ENCODE measurements around the gene SPATA6. TPM values are rescaled to one million over a fixed set of nuclear protein-coding genes. Genes with fewer than 3 reads are reported as not detected.
"Not testable (repeated sequence)": the region's sequence is repeated elsewhere in the genome, so short reads cannot be mapped to it uniquely, and the experiment has no call there.

SPATA6 gene
- total RNA-seq, 4 donors from 2014 or later: 8.1 to 13.1 (median 11.5) TPM

DNA sequence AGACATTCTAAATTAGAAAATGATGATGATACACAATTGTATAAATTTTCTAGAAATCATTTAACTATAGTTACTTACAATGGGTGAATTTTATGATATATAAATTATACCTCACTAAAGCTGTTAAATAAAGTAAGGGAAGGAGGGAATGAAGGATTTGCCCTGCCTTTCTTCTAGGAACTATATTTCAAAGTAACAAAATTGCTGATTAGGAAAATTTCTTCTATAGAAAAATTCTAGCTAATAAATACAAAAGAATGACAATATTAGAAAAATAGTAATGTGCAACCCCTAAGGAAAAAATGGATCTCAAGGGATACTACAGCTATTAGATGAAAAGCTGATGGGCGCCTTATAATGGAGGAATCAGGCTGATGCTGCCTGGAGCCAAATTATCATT is 23.1 kb downstream of the SPATA6 start:
- 97 to 98% methylated on average over 1 of the region's 1 CpG for WGBS, 2 donors
- H3K4me3 ChIP-seq (ENCODE audit: low read depth, poor library complexity, severe bottlenecking): no peak overlapping the region
- no peak for DNase-seq (ENCODE audit: low spot score in 2 of 2)
- intact Hi-C loops (cut with DNase I; ENCODE audit: low total_unique reads): no loop called here
- TF ChIP-seq, protein P1, sequence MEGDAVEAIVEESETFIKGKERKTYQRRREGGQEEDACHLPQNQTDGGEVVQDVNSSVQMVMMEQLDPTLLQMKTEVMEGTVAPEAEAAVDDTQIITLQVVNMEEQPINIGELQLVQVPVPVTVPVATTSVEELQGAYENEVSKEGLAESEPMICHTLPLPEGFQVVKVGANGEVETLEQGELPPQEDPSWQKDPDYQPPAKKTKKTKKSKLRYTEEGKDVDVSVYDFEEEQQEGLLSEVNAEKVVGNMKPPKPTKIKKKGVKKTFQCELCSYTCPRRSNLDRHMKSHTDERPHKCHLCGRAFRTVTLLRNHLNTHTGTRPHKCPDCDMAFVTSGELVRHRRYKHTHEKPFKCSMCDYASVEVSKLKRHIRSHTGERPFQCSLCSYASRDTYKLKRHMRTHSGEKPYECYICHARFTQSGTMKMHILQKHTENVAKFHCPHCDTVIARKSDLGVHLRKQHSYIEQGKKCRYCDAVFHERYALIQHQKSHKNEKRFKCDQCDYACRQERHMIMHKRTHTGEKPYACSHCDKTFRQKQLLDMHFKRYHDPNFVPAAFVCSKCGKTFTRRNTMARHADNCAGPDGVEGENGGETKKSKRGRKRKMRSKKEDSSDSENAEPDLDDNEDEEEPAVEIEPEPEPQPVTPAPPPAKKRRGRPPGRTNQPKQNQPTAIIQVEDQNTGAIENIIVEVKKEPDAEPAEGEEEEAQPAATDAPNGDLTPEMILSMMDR (IDR thresholded peaks at IDR 0.05): no peak
- TF ChIP-seq POLR2A (IDR thresholded peaks at IDR 0.05): no peak

DNA sequence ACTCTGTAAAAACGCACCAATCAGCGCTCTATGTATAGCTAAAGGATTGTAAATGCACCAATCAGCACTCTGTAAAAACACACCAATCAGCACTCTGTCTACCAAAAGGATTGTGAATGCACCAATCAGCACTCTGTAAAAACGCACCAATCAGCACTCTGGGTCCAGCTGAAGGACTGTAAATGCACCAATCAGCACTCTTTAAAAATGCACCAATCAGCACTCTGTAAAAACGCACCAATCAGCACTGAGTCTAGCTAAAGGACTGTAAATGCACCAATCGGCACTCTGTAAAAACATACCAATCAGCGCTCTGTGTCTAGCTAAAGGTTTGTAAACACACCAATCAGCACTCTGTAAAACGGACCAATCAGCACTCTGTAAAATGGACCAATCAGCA is 27.8 kb downstream of the SPATA6 start:
- 96 to 97% methylated on average over 7 of the region's 7 CpGs for WGBS, 2 donors
- H3K4me3 ChIP-seq (ENCODE audit: low read depth, poor library complexity, severe bottlenecking); DNase-seq (ENCODE audit: low spot score in 2 of 2); intact Hi-C loops (cut with DNase I; ENCODE audit: low total_unique reads): not testable (repeated sequence)

DNA sequence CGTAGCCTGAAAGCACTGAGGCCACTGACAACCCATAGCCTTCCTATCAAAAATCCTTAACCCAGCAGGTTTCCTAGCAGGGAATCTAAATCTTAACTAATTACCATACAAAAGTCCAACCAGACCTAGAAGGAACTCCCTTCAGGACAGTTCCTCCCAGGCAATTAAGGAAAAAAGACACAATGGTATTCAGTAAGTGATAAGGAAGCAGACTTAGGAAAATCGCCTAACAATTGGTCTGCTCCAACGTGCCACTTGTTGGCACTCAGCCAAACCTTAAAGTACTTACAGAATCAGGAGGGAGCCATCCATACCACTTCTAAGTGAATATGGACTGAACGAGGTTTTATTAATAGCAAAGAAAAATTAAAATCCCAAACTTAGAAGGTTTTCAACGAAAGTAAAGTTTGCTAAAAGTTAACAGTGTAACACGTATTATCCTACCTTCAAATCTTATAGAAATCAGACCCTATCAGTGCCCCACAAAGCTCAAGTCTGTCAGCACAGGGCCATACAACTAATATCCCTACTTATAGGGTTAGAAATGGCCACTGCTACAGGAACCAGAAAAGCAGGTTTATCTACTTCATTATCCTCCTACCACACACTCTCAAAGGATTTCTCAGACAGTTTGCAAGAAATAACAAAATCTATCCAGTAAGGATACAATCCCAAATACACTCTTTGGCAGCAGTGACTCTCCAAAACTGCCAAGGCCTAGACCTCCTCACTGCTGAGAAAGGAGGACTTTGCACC is 29.0 kb downstream of the SPATA6 start:
- no peak for DNase-seq (ENCODE audit: low spot score in 2 of 2)
- TF ChIP-seq, protein P1 (IDR thresholded peaks at IDR 0.05): no peak
- no peak for TF ChIP-seq POLR2A (IDR thresholded peaks at IDR 0.05)
- H3K4me3 ChIP-seq (ENCODE audit: low read depth, poor library complexity, severe bottlenecking): no peak overlapping the region
- 81 to 84% methylated on average over 6 of the region's 6 CpGs for WGBS, 2 donors
- intact Hi-C loops (cut with DNase I; ENCODE audit: low total_unique reads): no loop called here

DNA sequence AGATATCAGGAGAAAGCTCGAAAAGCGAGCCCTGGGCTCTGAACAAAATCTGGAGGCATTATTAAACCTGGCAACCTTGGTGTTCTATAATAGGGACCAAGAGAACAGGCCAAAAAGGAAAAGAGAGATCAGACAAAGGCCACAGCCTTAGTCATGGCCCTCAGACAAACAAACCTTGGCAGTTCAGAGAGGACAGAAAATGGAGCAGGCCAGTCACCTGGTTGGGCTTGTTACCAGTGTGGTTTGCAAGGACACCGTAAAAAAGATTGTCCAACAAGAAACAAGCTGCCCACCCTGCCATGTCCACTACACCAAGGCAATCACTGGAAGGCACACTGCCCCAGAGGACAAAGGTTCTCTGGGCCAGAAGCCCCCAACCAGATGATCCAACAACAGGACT is 31.2 kb downstream of the SPATA6 start:
- intact Hi-C loops (cut with DNase I; ENCODE audit: low total_unique reads); H3K4me3 ChIP-seq (ENCODE audit: low read depth, poor library complexity, severe bottlenecking); DNase-seq (ENCODE audit: low spot score in 2 of 2): not testable (repeated sequence)
- 95 to 97% methylated on average over 3 of the region's 3 CpGs for WGBS, 2 donors

DNA sequence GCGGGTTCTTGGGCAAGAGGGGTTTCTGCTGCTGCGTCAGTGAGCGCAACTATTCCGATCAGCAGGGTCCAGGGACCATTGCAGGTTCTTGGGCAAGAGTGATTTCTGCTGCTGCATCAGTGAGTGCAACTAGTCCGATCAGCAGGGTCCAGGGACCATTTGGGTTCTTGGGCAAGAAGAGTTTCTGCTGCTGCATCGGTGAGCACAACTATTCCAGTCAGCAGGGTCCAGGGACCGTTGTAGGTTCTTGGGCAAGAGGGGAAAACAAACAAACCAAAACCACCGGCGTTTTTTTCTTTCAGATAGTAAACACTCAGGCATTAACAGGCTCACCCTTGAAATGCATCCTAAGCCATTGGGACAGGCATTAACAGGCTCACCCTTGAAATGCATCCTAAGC is 32.6 kb downstream of the SPATA6 start:
- TF ChIP-seq, protein P1 (IDR thresholded peaks at IDR 0.05): no peak
- TF ChIP-seq POLR2A (IDR thresholded peaks at IDR 0.05): no peak
- WGBS, 2 donors: 92 to 95% methylated on average over 9 of the region's 9 CpGs
- DNase-seq (ENCODE audit: low spot score in 2 of 2): no peak
- no peak overlapping the region for H3K4me3 ChIP-seq (ENCODE audit: low read depth, poor library complexity, severe bottlenecking)
- intact Hi-C loops (cut with DNase I; ENCODE audit: low total_unique reads): no loop called here

DNA sequence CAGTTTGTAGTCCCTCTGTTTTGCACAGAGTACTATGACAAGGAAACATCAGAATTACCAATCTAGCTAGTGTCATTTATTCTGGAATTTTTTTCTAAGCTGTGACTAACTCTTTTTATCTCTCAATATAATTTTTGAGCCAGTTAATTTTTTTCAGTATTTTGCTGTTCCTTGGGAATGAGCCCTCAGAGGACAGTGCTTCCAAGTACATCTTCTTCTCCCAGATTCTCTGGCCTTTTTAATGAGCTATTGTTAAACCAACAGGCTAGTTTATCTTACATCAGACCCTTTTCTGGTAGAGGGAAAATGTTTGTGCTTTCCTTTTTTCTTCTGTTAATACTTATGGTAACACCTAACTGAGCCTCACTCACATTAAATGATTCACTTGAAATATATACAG is 34.6 kb downstream of the SPATA6 start:
- intact Hi-C loops (cut with DNase I; ENCODE audit: low total_unique reads); DNase-seq (ENCODE audit: low spot score in 2 of 2); H3K4me3 ChIP-seq (ENCODE audit: low read depth, poor library complexity, severe bottlenecking): not testable (repeated sequence)

DNA sequence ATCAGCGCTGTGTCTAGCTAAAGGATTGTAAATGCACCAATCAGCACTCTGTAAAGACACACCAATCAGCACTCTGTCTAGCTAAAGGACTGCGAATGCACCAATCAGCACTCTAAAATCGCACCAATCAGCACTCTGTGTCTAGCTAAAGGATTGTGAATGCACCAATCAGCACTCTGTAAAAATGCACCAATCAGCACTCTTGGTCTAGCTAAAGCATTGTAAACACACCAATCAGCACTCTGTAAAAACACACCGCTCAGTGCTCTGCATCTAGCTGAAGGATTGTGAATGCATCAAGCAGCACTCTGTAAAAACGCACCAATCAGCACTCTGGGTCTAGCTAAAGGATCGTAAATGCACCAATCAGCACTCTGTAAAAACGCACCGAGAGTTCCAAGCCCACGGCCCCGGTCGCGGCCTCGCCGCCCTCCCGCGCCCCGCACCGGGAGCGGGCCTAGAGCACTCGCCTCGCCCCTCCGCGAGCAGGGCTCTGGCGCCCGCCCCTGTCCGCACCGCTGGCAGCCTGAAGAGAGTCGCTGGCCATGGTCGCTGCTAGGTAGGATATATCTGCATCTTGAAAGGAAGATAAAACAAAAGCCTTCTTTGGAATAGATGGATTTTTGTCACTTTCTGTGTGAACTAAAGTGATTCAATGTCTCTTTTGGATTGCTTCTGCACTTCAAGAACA is 36.5 kb downstream of the SPATA6 start:
- intact Hi-C loops (cut with DNase I; ENCODE audit: low total_unique reads); DNase-seq (ENCODE audit: low spot score in 2 of 2); H3K4me3 ChIP-seq (ENCODE audit: low read depth, poor library complexity, severe bottlenecking): not testable (repeated sequence)
- 97% methylated on average over 29 of the region's 29 CpGs for WGBS, 2 donors

DNA sequence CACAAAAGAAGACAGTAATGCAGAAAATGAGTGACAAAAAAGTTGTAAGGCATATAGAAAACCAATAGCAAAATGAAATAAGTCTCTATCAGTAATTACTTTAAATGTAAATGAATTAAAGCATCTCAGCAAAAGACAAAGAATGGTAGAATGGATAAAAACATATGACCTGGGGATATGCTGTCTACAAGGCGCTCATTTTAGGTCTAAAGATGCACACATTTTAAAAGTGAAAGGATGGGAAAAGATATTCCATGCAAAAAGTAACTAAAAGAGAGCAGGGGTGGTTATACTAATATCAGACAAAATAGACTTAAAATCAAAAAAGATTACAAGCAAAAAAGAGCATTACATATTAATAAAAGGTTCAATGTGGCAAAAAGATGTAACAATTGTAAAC is 41.2 kb downstream of the SPATA6 start:
- TF ChIP-seq POLR2A (IDR thresholded peaks at IDR 0.05): no peak
- TF ChIP-seq, protein P1 (IDR thresholded peaks at IDR 0.05): no peak
- no peak for DNase-seq (ENCODE audit: low spot score in 2 of 2)
- intact Hi-C loops (cut with DNase I; ENCODE audit: low total_unique reads): no loop called here
- 94 to 100% methylated on average over 1 of the region's 1 CpG for WGBS, 2 donors
- H3K4me3 ChIP-seq (ENCODE audit: low read depth, poor library complexity, severe bottlenecking): no peak overlapping the region
